ENCODE measurements around the gene KIAA0586.

DNA sequence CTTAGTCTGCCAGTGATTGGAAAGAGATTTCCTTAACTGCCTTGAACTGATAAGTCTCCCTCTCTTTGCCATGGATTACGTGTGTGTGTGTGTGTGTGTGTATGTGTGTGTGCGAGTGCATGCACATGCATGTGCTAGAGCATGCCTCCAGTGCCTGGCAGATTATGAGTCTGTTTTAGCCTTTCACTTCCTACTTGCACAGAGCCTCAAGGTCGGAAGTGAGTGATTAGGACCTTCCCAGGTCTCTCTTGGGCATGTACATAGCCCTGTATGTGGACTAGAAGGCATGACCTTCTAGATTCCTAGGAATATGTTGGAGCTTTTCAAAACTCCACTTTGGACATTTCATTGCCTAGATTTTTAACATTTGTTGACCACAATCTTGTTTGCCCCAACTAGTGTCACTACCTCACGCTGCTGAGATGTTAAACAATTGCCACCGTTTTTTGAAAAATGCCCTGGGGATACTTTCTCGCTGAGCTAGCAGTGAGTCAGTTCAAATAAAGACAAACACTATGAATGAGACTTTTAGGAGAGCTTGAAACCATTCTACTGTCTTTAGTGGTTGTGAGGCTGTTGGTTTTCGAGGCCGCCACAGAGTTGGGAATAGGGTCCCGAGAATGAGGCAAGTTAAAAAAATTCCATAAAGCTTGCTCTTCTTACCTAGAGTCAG, 28.2 kb downstream of the KIAA0586 start:
- TF ChIP-seq RAD21 (IDR thresholded peaks at IDR 0.05; ENCODE audit: low read length), result no peak
- TF ChIP-seq FOS (IDR thresholded peaks at IDR 0.05; ENCODE audit: low read depth, low read length), result no peak
- no peak for TF ChIP-seq POLR2A (IDR thresholded peaks at IDR 0.05; ENCODE audit: low read depth, low read length)
- TF ChIP-seq MAFK (IDR thresholded peaks at IDR 0.05; ENCODE audit: low read depth, low read length), result no peak
- TF ChIP-seq, protein P1, sequence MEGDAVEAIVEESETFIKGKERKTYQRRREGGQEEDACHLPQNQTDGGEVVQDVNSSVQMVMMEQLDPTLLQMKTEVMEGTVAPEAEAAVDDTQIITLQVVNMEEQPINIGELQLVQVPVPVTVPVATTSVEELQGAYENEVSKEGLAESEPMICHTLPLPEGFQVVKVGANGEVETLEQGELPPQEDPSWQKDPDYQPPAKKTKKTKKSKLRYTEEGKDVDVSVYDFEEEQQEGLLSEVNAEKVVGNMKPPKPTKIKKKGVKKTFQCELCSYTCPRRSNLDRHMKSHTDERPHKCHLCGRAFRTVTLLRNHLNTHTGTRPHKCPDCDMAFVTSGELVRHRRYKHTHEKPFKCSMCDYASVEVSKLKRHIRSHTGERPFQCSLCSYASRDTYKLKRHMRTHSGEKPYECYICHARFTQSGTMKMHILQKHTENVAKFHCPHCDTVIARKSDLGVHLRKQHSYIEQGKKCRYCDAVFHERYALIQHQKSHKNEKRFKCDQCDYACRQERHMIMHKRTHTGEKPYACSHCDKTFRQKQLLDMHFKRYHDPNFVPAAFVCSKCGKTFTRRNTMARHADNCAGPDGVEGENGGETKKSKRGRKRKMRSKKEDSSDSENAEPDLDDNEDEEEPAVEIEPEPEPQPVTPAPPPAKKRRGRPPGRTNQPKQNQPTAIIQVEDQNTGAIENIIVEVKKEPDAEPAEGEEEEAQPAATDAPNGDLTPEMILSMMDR (conservative IDR thresholded peaks at IDR 0.05; ENCODE audit: low read depth, low read length), result no peak
- TF ChIP-seq RFX5 (IDR thresholded peaks at IDR 0.05; ENCODE audit: low read depth, low read length), result no peak
- no peak for TF ChIP-seq CHD1 (IDR thresholded peaks at IDR 0.05; ENCODE audit: low read depth, low read length)
- TF ChIP-seq USF2 (IDR thresholded peaks at IDR 0.05; ENCODE audit: low read depth, low read length), result no peak
- TF ChIP-seq MXI1 (IDR thresholded peaks at IDR 0.05; ENCODE audit: borderline replicate concordance, low read depth, low read length), result no peak
- no peak for TF ChIP-seq CEBPB (IDR thresholded peaks at IDR 0.05; ENCODE audit: low read depth, low read length)
- TF ChIP-seq, protein P2, sequence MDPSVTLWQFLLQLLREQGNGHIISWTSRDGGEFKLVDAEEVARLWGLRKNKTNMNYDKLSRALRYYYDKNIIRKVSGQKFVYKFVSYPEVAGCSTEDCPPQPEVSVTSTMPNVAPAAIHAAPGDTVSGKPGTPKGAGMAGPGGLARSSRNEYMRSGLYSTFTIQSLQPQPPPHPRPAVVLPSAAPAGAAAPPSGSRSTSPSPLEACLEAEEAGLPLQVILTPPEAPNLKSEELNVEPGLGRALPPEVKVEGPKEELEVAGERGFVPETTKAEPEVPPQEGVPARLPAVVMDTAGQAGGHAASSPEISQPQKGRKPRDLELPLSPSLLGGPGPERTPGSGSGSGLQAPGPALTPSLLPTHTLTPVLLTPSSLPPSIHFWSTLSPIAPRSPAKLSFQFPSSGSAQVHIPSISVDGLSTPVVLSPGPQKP (IDR thresholded peaks at IDR 0.05; ENCODE audit: borderline replicate concordance, low read depth, low read length), result no peak
- no peak for TF ChIP-seq BHLHE40 (IDR thresholded peaks at IDR 0.05; ENCODE audit: low read depth, low read length)
- no peak for TF ChIP-seq MAZ (IDR thresholded peaks at IDR 0.05; ENCODE audit: borderline replicate concordance, low read depth, low read length)

Data from IMR-90 (cell line).